Fibroblast of villous mesenchyme (primary cell): ENCODE measurements around the gene CACNA2D4. TPM values are rescaled to one million over a fixed set of nuclear protein-coding genes. Genes with fewer than 3 reads are reported as not detected.

Source experiments
- DNase-seq: peaks from one replicate; pipeline ENCODE4 v3.0.0-alpha.2; 2010; ENCODE audit warnings: low read depth
- H3K4me3 ChIP-seq: 2 replicates; pipeline ENCODE4 v1.5.1; 2011; ENCODE audit warnings: low read depth, mild to moderate bottlenecking, low read length
- CTCF ChIP-seq: IDR thresholded peaks from 2 replicates; pipeline ENCODE4 v1.5.1; 2012; ENCODE audit warnings: low read depth, mild to moderate bottlenecking, low read length; ENCODE audit not compliant: insufficient read depth
- total RNA-seq: library from RNA; depleted of rRNA; stranded (reverse); fragments of >200 nt; gene quantifications from 2 replicates; pipeline ENCODE4 v1.2.3, GENCODE V29; 2012

Gene CACNA2D4
- total RNA-seq, 1 donor = 1.7 TPM

- DNase-seq = no peak
- peak; percentile 20 for TF ChIP-seq CTCF
Observed at GRCh38 chr12:1800401-1801302, 117.8 kb downstream of the CACNA2D4 start.

GRCh38 chr12:1799882-1800400 is 118.5 kb downstream of the CACNA2D4 start:
- H3K4me3 ChIP-seq = no peak overlapping the region
- DNase-seq = no peak
- TF ChIP-seq CTCF = no peak

More at GRCh38 chr12:1800401-1801302, 117.8 kb downstream of the CACNA2D4 start:
- no peak overlapping the region for H3K4me3 ChIP-seq

- no peak for TF ChIP-seq CTCF
- DNase-seq = no peak
- no peak overlapping the region for H3K4me3 ChIP-seq
Observed at GRCh38 chr12:1799051-1799881, 119.2 kb downstream of the CACNA2D4 start.

- no peak overlapping the region for H3K4me3 ChIP-seq
- DNase-seq = no peak
- TF ChIP-seq CTCF = no peak
Observed at GRCh38 chr12:1798641-1799020, 119.8 kb downstream of the CACNA2D4 start.

- DNase-seq = no peak
- no peak overlapping the region for H3K4me3 ChIP-seq
- no peak for TF ChIP-seq CTCF
Observed at GRCh38 chr12:1797991-1798640, 120.3 kb downstream of the CACNA2D4 start.

- no peak for TF ChIP-seq CTCF
- peak overlapping the region; percentile 59 for H3K4me3 ChIP-seq
- no peak for DNase-seq
Observed at GRCh38 chr12:1797011-1797901, 121.2 kb downstream of the CACNA2D4 start.
